GM13976 (cell line): Measurements from ENCODE around the gene CSTPP1.

ENCODE experiments used
- DNase-seq: peaks from one replicate; pipeline ENCODE4 v3.0.0; 2012; ENCODE audit warnings: low spot score
- CTCF ChIP-seq: IDR thresholded peaks from 2 replicates; pipeline ENCODE4 v1.5.1; 2012; ENCODE audit warnings: borderline replicate concordance, mild to moderate bottlenecking; ENCODE audit not compliant: insufficient read depth; ENCODE audit errors: extremely low read depth, missing control alignments, control extremely low read depth
- in situ Hi-C: fragments of 300-500 bp; cut with MboI; formaldehyde crosslinking; loops from one replicate; pipeline ENCODE4 v1.12.0; 2022; ENCODE audit warnings: low sequenced_read_pairs, mixed read lengths, inconsistent platforms; ENCODE audit not compliant: unreplicated experiment

The CSTPP1 gene

DNA sequence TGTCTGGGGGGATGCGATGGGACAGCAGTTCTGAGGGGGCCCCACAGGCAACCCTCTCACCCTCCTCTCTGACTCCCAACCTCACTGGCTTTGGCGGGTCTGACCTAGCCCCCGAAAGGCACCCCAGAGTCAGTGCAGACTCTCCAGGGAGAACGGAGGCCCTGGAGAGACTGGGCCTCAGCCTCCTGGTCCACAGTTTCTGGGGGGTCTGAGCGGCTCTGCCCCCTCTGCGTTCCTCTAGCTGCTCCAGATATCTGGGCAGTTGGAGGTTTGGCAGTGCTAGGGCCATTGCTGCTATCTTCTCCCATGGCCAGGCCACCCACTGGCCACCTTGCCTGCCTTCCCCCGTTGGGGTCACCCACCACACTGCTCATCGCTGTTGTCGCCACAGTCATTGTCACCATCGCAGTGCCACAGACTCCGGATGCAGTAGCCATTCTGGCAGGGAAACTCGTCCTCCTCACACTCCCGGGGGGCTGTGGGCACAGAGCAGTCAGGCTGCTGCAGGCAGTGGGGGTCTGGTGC lies 37.0 kb upstream of the CSTPP1 start:
- no peak for TF ChIP-seq CTCF
- in situ Hi-C loops: no loop called here
- DNase-seq: no peak

DNA sequence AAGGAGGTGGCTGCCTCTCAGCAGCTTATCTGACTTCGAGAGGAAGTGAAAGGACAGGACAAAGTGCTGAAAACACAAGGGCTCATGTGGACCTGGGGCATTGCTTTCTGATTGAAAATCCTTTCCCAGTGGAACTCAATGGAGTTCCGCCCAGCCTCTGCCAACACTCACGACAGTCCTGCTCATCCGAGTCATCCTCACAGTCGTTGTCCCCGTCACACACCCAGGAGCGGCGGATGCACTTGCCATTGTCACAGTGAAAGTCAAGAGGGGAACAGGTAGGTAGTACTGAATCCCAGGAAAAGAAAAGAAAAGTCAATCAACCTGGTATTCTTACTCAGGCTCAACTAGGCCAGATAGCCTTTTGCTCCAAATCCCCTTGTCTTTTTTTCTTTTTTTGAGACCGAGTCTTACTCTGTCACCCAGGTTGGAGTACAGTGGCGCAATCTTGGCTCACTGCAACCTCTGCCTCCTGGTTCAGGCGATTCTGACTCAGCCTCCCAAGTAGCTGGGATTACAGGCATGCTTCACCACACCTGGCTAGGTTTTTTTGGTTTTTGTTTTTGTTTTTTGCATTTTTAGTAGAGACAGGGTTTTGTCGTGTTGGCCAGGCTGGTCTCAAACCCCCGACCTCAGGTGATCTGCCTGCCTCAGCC lies 36.3 kb upstream of the CSTPP1 start:
- no peak for DNase-seq
- in situ Hi-C loops: no loop called here
- no peak for TF ChIP-seq CTCF

- DNase-seq: no peak
- no peak for TF ChIP-seq CTCF
- in situ Hi-C loops: no loop called here
Measured at GRCh38 chr11:46901156-46901555, 35.4 kb upstream of the CSTPP1 start.

GRCh38 chr11:46902694-46903093 lies 33.9 kb upstream of the CSTPP1 start:
- in situ Hi-C loops: no loop called here
- TF ChIP-seq CTCF: no peak
- DNase-seq: no peak

GRCh38 chr11:46903846-46904245 lies 32.7 kb upstream of the CSTPP1 start:
- TF ChIP-seq CTCF: no peak
- no peak for DNase-seq
- in situ Hi-C loops: no loop called here

DNA sequence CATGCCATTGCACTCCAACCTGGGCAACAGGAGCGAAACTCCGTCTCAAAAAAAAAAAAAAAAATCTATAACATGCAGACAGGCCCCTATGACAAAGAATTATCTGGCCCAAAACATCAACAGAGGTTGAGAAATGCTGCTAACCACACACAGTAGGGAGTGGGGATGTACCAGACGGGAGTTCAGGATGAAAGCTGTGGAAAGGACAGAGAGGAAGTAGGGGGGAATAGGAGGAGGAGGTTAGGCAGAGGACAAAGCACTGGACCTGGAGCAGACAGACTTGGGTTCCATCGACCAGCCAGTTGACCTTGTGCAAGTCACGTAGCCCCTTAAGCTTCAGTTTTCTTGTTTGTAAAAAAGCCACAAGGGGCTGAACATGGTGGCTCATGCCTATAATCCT lies 30.8 kb upstream of the CSTPP1 start:
- DNase-seq: no peak
- in situ Hi-C loops: no loop called here
- no peak for TF ChIP-seq CTCF
